GM23338 (cell line): ENCODE measurements around the gene ATP5PO. TPM values are rescaled to one million over a fixed set of nuclear protein-coding genes. Genes with fewer than 3 reads are reported as not detected.

Source experiments
- ATAC-seq: fragments of 200-7000 bp; cut with Tn5 transposase; 3 replicates; pipeline ENCODE4 v1.9.1; 2020
- DNase-seq: peaks from one replicate; pipeline ENCODE4 v3.0.0-alpha.2; 2015; ENCODE audit warnings: low spot score
- H2AFZ ChIP-seq: fragments of 200-600 bp; sonication (generic); 2 replicates; pipeline ENCODE4 v1.8.0; 2016; ENCODE audit warnings: antibody characterized with exemption, mild to moderate bottlenecking, moderate library complexity
- H3F3A ChIP-seq: fragments of 200-600 bp; sonication (generic); replicated peaks from 2 replicates; pipeline ENCODE4 v1.8.0; 2017; ENCODE audit warnings: antibody characterized with exemption, mixed run types, low read depth
- H3K27ac ChIP-seq: fragments of 200-600 bp; sonication (generic); 2 replicates; pipeline ENCODE4 v1.6.1; 2016; ENCODE audit warnings: low read depth
- H3K27me3 ChIP-seq: fragments of 200-600 bp; sonication (generic); 2 replicates; pipeline ENCODE4 v1.8.0; 2016; ENCODE audit warnings: mild to moderate bottlenecking, mixed run types, moderate library complexity; ENCODE audit not compliant: insufficient read depth
- H3K36me3 ChIP-seq: fragments of 200-600 bp; sonication (generic); 2 replicates; pipeline ENCODE4 v1.8.0; 2016; ENCODE audit warnings: mild to moderate bottlenecking; ENCODE audit not compliant: insufficient read depth
- H3K4me1 ChIP-seq: fragments of 200-600 bp; sonication (generic); 2 replicates; pipeline ENCODE4 v1.8.0; 2016; ENCODE audit warnings: mild to moderate bottlenecking, moderate library complexity; ENCODE audit not compliant: insufficient read depth
- H3K4me2 ChIP-seq: fragments of 200-600 bp; sonication (generic); 2 replicates; pipeline ENCODE4 v1.7.1; 2017; ENCODE audit warnings: mixed run types
- H3K4me3 ChIP-seq: fragments of 200-600 bp; sonication (generic); 2 replicates; pipeline ENCODE4 v1.6.1; 2016; ENCODE audit warnings: mixed run types
- H3K79me2 ChIP-seq: fragments of 200-600 bp; sonication (generic); replicated peaks from 2 replicates; pipeline ENCODE4 v1.8.0; 2017; ENCODE audit warnings: mild to moderate bottlenecking; ENCODE audit not compliant: insufficient read depth
- H3K9me2 ChIP-seq: fragments of 200-600 bp; sonication (generic); 2 replicates; pipeline ENCODE4 v1.8.0; 2017; ENCODE audit not compliant: insufficient read depth
- H4K20me1 ChIP-seq: fragments of 200-600 bp; sonication (generic); replicated peaks from 2 replicates; pipeline ENCODE4 v1.8.0; 2017; ENCODE audit warnings: mild to moderate bottlenecking; ENCODE audit not compliant: insufficient read depth
- H3K27ac Mint-ChIP-seq: 2 replicates; pipeline ENCODE4 v1.8.0; 2020; ENCODE audit warnings: inconsistent platforms, mild to moderate bottlenecking, moderate library complexity, mixed read lengths
- H3K27me3 Mint-ChIP-seq: 3 replicates; pipeline ENCODE4 v1.8.0; 2022; ENCODE audit warnings: low read depth, mild to moderate bottlenecking, moderate library complexity, mixed read lengths, inconsistent platforms; ENCODE audit not compliant: insufficient read depth, poor library complexity
- H3K36me3 Mint-ChIP-seq: 3 replicates; pipeline ENCODE4 v1.8.0; 2021; ENCODE audit warnings: low read depth, mild to moderate bottlenecking, inconsistent platforms, moderate library complexity, mixed read lengths
- H3K4me1 Mint-ChIP-seq: 3 replicates; pipeline ENCODE4 v1.8.0; 2020; ENCODE audit warnings: mild to moderate bottlenecking, inconsistent platforms, mixed read lengths
- H3K4me3 Mint-ChIP-seq: 3 replicates; pipeline ENCODE4 v1.8.0; 2021; ENCODE audit warnings: moderate library complexity, mild to moderate bottlenecking, inconsistent platforms, mixed read lengths
- H3K9me3 Mint-ChIP-seq: 3 replicates; pipeline ENCODE4 v1.8.0; 2020; ENCODE audit warnings: moderate library complexity, mild to moderate bottlenecking, inconsistent platforms, mixed read lengths
- CREB1 ChIP-seq: fragments of 250-450 bp; sonication (Bioruptor Pico); IDR thresholded peaks from 2 replicates; pipeline ENCODE4 v1.5.0; 2020; ENCODE audit warnings: low read depth, mild to moderate bottlenecking, moderate library complexity
- EZH2 ChIP-seq: fragments of 200-600 bp; sonication (generic); IDR thresholded peaks from one replicate; pipeline ENCODE4 v1.8.0; 2017; ENCODE audit warnings: antibody characterized with exemption, mild to moderate bottlenecking, low read depth; ENCODE audit not compliant: unreplicated experiment
- EZH2phosphoT487 ChIP-seq: fragments of 200-600 bp; sonication (generic); IDR thresholded peaks from one replicate; pipeline ENCODE4 v1.8.1; 2018; ENCODE audit warnings: antibody characterized with exemption; ENCODE audit not compliant: unreplicated experiment
- NANOG ChIP-seq: IDR thresholded peaks from 2 replicates; pipeline ENCODE4 v1.6.1; 2016; ENCODE audit warnings: antibody characterized with exemption, borderline replicate concordance
- ZNF114 ChIP-seq: fragments of 250-450 bp; sonication (Bioruptor Pico); IDR thresholded peaks from 2 replicates; pipeline ENCODE4 v1.5.0; 2020; ENCODE audit warnings: mild to moderate bottlenecking, moderate library complexity
- ZNF331 ChIP-seq: fragments of 250-450 bp; sonication (Bioruptor Pico); IDR thresholded peaks from 2 replicates; pipeline ENCODE4 v1.5.0; 2020; ENCODE audit warnings: low read depth, mild to moderate bottlenecking, moderate library complexity
- ZNF462 ChIP-seq: fragments of 250-450 bp; sonication (Bioruptor Pico); IDR thresholded peaks from 2 replicates; pipeline ENCODE4 v1.5.0; 2020; ENCODE audit warnings: mild to moderate bottlenecking, moderate library complexity
- polyA plus RNA-seq: library from polyadenylated mRNA; unstranded; fragments of >200 nt; fragmentation: Nextera tagmentation; extraction: Ambion mirVana; gene quantifications from 2 replicates; pipeline ENCODE4 v1.2.1, GENCODE V29; 2016
- total RNA-seq: library from RNA; depleted of rRNA; stranded (reverse); fragments of >200 nt; shearing (Covaris generic); gene quantifications from 2 replicates; pipeline ENCODE4 v1.2.3, GENCODE V29; 2014

ATP5PO gene
- total and polyA plus RNA-seq, 2 experiments from 2014 or later, result 244 to 522 TPM

- TF ChIP-seq ZNF462 (CRISPR knock-in tag) (no peak), EZH2phosphoT487 (no peak), ZNF114 (no peak), CREB1 (no peak), EZH2 (no peak), NANOG (no peak)
Measured at GRCh38 chr21:33949516-33950430, 34.2 kb upstream of the ATP5PO start (continued).

- no peak overlapping the region for H3K27ac ChIP-seq
- peak overlapping the region; percentile 58 for H3K4me2 ChIP-seq
- peaks cover 26% of the 10 kb centered on the region for H3K4me1 ChIP-seq
- H3K4me1 Mint-ChIP-seq, result peaks cover 31% of the 10 kb centered on the region
- TF ChIP-seq CREB1 (no peak), ZNF331 (CRISPR knock-in tag) (no peak), EZH2phosphoT487 (no peak)
- no peaks in the 10 kb centered on the region for H3K9me2 ChIP-seq
- DNase-seq (no peak), ATAC-seq (no peak)
- peaks cover 3% of the 10 kb centered on the region; the same call in 1 of the 2 replicates for H3F3A ChIP-seq
- H4K20me1 ChIP-seq, result no peaks in the 10 kb centered on the region
- H3K4me3 ChIP-seq, result no peak overlapping the region
- H3K27me3 Mint-ChIP-seq, result peaks cover 13% of the 10 kb centered on the region
- no peaks in the 10 kb centered on the region; the same call in 1 of the 2 replicates for H3K36me3 ChIP-seq
- no peaks in the 10 kb centered on the region for H3K27me3 ChIP-seq
- peak overlapping the region; percentile 19; the same call in 1 of the 2 replicates for H3K27ac Mint-ChIP-seq
- H3K4me3 Mint-ChIP-seq, result no peak overlapping the region; the same call in 2 of the 3 replicates
- peaks cover 12% of the 10 kb centered on the region; the same call in 2 of the 3 replicates for H3K36me3 Mint-ChIP-seq
- no peaks in the 10 kb centered on the region for H3K79me2 ChIP-seq
- H3K9me3 Mint-ChIP-seq, result peaks cover 12% of the 10 kb centered on the region
- H2AFZ ChIP-seq, result peak overlapping the region; percentile 14; the same call in 1 of the 2 replicates
Measured at GRCh38 chr21:33948951-33949444, 33.4 kb upstream of the ATP5PO start.
